ENCODE results near the gene CEP72.

Gene CEP72

GRCh38 chr5:569868-570361 lies 42.2 kb upstream of the CEP72 start:
- no CpG with 5 or more reads among the region's 21 CpGs for WGBS, 2 donors (ENCODE audit: extremely low coverage in 2 of 2, insufficient read length in 2 of 2, insufficient replicate concordance in 1 of 2)

GRCh38 chr5:570446-570845 lies 41.7 kb upstream of the CEP72 start:
- peaks cover 0 to 55% (median 12%) of the 10 kb centered on the region in 3 experiments for H3K27me3 ChIP-seq (ENCODE audit: control insufficient read depth in 3 of 3, insufficient read depth in 3 of 3, low read depth in 1 of 3, low read length in 3 of 3)
- no CpG with 5 or more reads among the region's 17 CpGs for WGBS, 2 donors (ENCODE audit: extremely low coverage in 2 of 2, insufficient read length in 2 of 2, insufficient replicate concordance in 1 of 2)
- no peaks in the 10 kb centered on the region for H3K36me3 ChIP-seq (replicated peaks in 1 of 2; ENCODE audit: control insufficient read depth in 2 of 2, insufficient read depth in 2 of 2, low read length in 2 of 2)
- no peak overlapping the region for H2BK120ac ChIP-seq (ENCODE audit: low read depth, low read length)
- no peak overlapping the region for H3K4me3 ChIP-seq (ENCODE audit: low read length in 2 of 2)
- H3K23ac ChIP-seq (ENCODE audit: low read depth, low read length, poor library complexity), result no peak overlapping the region
- no peaks in the 10 kb centered on the region for H3K4me1 ChIP-seq (ENCODE audit: control insufficient read depth in 2 of 2, insufficient read depth in 1 of 2, low read depth in 1 of 2, low read length in 2 of 2)
- no peak overlapping the region for H2BK5ac ChIP-seq (ENCODE audit: low read length)
- H2AFZ ChIP-seq (ENCODE audit: low read length), result no peak overlapping the region
- H3K9ac ChIP-seq (ENCODE audit: low read depth, low read length, poor library complexity), result no peak overlapping the region
- DNase-seq (ENCODE audit: low spot score), result no peak
- no peak overlapping the region for H4K8ac ChIP-seq (ENCODE audit: low read depth, low read length)
- H3K9me3 ChIP-seq (replicated peaks in 1 of 2; ENCODE audit: control insufficient read depth in 2 of 2, insufficient read depth in 1 of 2, low read depth in 1 of 2, low read length in 2 of 2), result peaks cover 8 to 13% of the 10 kb centered on the region in 2 donors
- peak overlapping the region; percentile 56 for H3K14ac ChIP-seq (ENCODE audit: low read length)
- no peak overlapping the region for H3K4ac ChIP-seq (ENCODE audit: low read length)
- no peak overlapping the region for H4K91ac ChIP-seq (ENCODE audit: low read depth, low read length, poor library complexity)
- H3K79me1 ChIP-seq (ENCODE audit: low read depth, low read length), result peaks cover 2% of the 10 kb centered on the region
- no peak overlapping the region for H3K18ac ChIP-seq (ENCODE audit: low read length)
- no peak overlapping the region for H3K27ac ChIP-seq (replicated peaks; ENCODE audit: low read length)
- H2BK15ac ChIP-seq (ENCODE audit: low read length), result no peak overlapping the region
- H2AK5ac ChIP-seq (ENCODE audit: low read depth, low read length), result no peak overlapping the region
- no peak overlapping the region for H3K4me2 ChIP-seq (ENCODE audit: insufficient read depth, low read length, poor library complexity, severe bottlenecking)
- no peak overlapping the region for H2BK12ac ChIP-seq (ENCODE audit: low read length)

More at GRCh38 chr5:569868-570361, 42.2 kb upstream of the CEP72 start:
- no peak overlapping the region for H3K27ac ChIP-seq (replicated peaks; ENCODE audit: low read length)
- H2AFZ ChIP-seq (ENCODE audit: low read length), result no peak overlapping the region
- H4K91ac ChIP-seq (ENCODE audit: low read depth, low read length, poor library complexity), result no peak overlapping the region
- no peak overlapping the region for H3K4ac ChIP-seq (ENCODE audit: low read length)
- H3K9me3 ChIP-seq (replicated peaks in 1 of 2; ENCODE audit: control insufficient read depth in 2 of 2, insufficient read depth in 1 of 2, low read depth in 1 of 2, low read length in 2 of 2), result peaks cover 7 to 13% of the 10 kb centered on the region in 2 donors
- no peak overlapping the region for H4K8ac ChIP-seq (ENCODE audit: low read depth, low read length)
- H3K9ac ChIP-seq (ENCODE audit: low read depth, low read length, poor library complexity), result no peak overlapping the region
- no peak overlapping the region for H2BK12ac ChIP-seq (ENCODE audit: low read length)
- no peaks in the 10 kb centered on the region for H3K36me3 ChIP-seq (replicated peaks in 1 of 2; ENCODE audit: control insufficient read depth in 2 of 2, insufficient read depth in 2 of 2, low read length in 2 of 2)
- peak overlapping the region; percentile 93 for H3K23ac ChIP-seq (ENCODE audit: low read depth, low read length, poor library complexity)
- no peak overlapping the region for H3K4me2 ChIP-seq (ENCODE audit: insufficient read depth, low read length, poor library complexity, severe bottlenecking)
- H3K27me3 ChIP-seq (ENCODE audit: control insufficient read depth in 3 of 3, insufficient read depth in 3 of 3, low read depth in 1 of 3, low read length in 3 of 3), result peaks cover 0 to 55% (median 12%) of the 10 kb centered on the region in 3 experiments
- no peak overlapping the region for H3K18ac ChIP-seq (ENCODE audit: low read length)
- peak overlapping the region; percentile 5 for H2AK5ac ChIP-seq (ENCODE audit: low read depth, low read length)
- H3K14ac ChIP-seq (ENCODE audit: low read length), result no peak overlapping the region
- DNase-seq (ENCODE audit: low spot score), result no peak
- H3K79me1 ChIP-seq (ENCODE audit: low read depth, low read length), result peaks cover 2% of the 10 kb centered on the region
- H2BK5ac ChIP-seq (ENCODE audit: low read length), result no peak overlapping the region
- no peak overlapping the region for H3K4me3 ChIP-seq (ENCODE audit: low read length in 2 of 2)
- H2BK120ac ChIP-seq (ENCODE audit: low read depth, low read length), result no peak overlapping the region
- peak overlapping the region; percentile 67 for H2BK15ac ChIP-seq (ENCODE audit: low read length)
- no peaks in the 10 kb centered on the region for H3K4me1 ChIP-seq (ENCODE audit: control insufficient read depth in 2 of 2, insufficient read depth in 1 of 2, low read depth in 1 of 2, low read length in 2 of 2)

GRCh38 chr5:570886-571285 lies 41.3 kb upstream of the CEP72 start:
- Histone ChIP-seq H3K9me3 (replicated peaks in 1 of 2; ENCODE audit: control insufficient read depth in 2 of 2, insufficient read depth in 1 of 2, low read depth in 1 of 2, low read length in 2 of 2) (peaks cover 10 to 12% of the 10 kb centered on the region in 2 donors), H2BK120ac (ENCODE audit: low read depth, low read length) (no peak overlapping the region), H2BK5ac (ENCODE audit: low read length) (no peak overlapping the region), H3K9ac (ENCODE audit: low read depth, low read length, poor library complexity) (peak overlapping the region; percentile 44), H3K27me3 (ENCODE audit: control insufficient read depth in 3 of 3, insufficient read depth in 3 of 3, low read depth in 1 of 3, low read length in 3 of 3) (peaks cover 0 to 53% (median 8%) of the 10 kb centered on the region in 3 experiments), H2BK15ac (ENCODE audit: low read length) (no peak overlapping the region), H3K36me3 (replicated peaks in 1 of 2; ENCODE audit: control insufficient read depth in 2 of 2, insufficient read depth in 2 of 2, low read length in 2 of 2) (no peaks in the 10 kb centered on the region), H2BK12ac (ENCODE audit: low read length) (peak overlapping the region; percentile 41), H3K4ac (ENCODE audit: low read length) (no peak overlapping the region), H3K18ac (ENCODE audit: low read length) (peak overlapping the region; percentile 28), H3K23ac (ENCODE audit: low read depth, low read length, poor library complexity) (peak overlapping the region; percentile 43), H2AK5ac (ENCODE audit: low read depth, low read length) (peak overlapping the region; percentile 81), H3K4me1 (ENCODE audit: control insufficient read depth in 2 of 2, insufficient read depth in 1 of 2, low read depth in 1 of 2, low read length in 2 of 2) (no peaks in the 10 kb centered on the region), H3K27ac (replicated peaks; ENCODE audit: low read length) (no peak overlapping the region), H3K14ac (ENCODE audit: low read length) (peak overlapping the region; percentile 56), H3K79me1 (ENCODE audit: low read depth, low read length) (peaks cover 2% of the 10 kb centered on the region), H4K8ac (ENCODE audit: low read depth, low read length) (no peak overlapping the region), H3K4me3 (ENCODE audit: low read length in 2 of 2) (no peak overlapping the region), H3K4me2 (ENCODE audit: insufficient read depth, low read length, poor library complexity, severe bottlenecking) (no peak overlapping the region), H2AFZ (ENCODE audit: low read length) (no peak overlapping the region), H4K91ac (ENCODE audit: low read depth, low read length, poor library complexity) (no peak overlapping the region)
- no CpG with 5 or more reads among the region's 8 CpGs for WGBS, 2 donors (ENCODE audit: extremely low coverage in 2 of 2, insufficient read length in 2 of 2, insufficient replicate concordance in 1 of 2)
- no peak for DNase-seq (ENCODE audit: low spot score)

- no peak for DNase-seq (ENCODE audit: low spot score)
Observed at GRCh38 chr5:571791-572190, 40.3 kb upstream of the CEP72 start.

More at GRCh38 chr5:571791-572190, 40.3 kb upstream of the CEP72 start:
- H3K79me1 ChIP-seq (ENCODE audit: low read depth, low read length), result peaks cover 2% of the 10 kb centered on the region
- H3K23ac ChIP-seq (ENCODE audit: low read depth, low read length, poor library complexity), result no peak overlapping the region
- H3K9me3 ChIP-seq (replicated peaks in 1 of 2; ENCODE audit: control insufficient read depth in 2 of 2, insufficient read depth in 1 of 2, low read depth in 1 of 2, low read length in 2 of 2), result peaks cover 3 to 11% of the 10 kb centered on the region in 2 donors
- no peak overlapping the region for H3K4me3 ChIP-seq (ENCODE audit: low read length in 2 of 2)
- H2AK5ac ChIP-seq (ENCODE audit: low read depth, low read length), result peak overlapping the region; percentile 75
- H2BK15ac ChIP-seq (ENCODE audit: low read length), result no peak overlapping the region
- no peak overlapping the region for H3K4me2 ChIP-seq (ENCODE audit: insufficient read depth, low read length, poor library complexity, severe bottlenecking)
- no peaks in the 10 kb centered on the region for H3K36me3 ChIP-seq (replicated peaks in 1 of 2; ENCODE audit: control insufficient read depth in 2 of 2, insufficient read depth in 2 of 2, low read length in 2 of 2)
- H3K9ac ChIP-seq (ENCODE audit: low read depth, low read length, poor library complexity), result no peak overlapping the region
- H3K14ac ChIP-seq (ENCODE audit: low read length), result peak overlapping the region; percentile 8
- H3K4me1 ChIP-seq (ENCODE audit: control insufficient read depth in 2 of 2, insufficient read depth in 1 of 2, low read depth in 1 of 2, low read length in 2 of 2), result no peaks in the 10 kb centered on the region
- peaks cover 0 to 44% (median 6%) of the 10 kb centered on the region in 3 experiments for H3K27me3 ChIP-seq (ENCODE audit: control insufficient read depth in 3 of 3, insufficient read depth in 3 of 3, low read depth in 1 of 3, low read length in 3 of 3)
- H2AFZ ChIP-seq (ENCODE audit: low read length), result no peak overlapping the region
- H2BK5ac ChIP-seq (ENCODE audit: low read length), result no peak overlapping the region
- H2BK12ac ChIP-seq (ENCODE audit: low read length), result no peak overlapping the region
- no peak overlapping the region for H4K91ac ChIP-seq (ENCODE audit: low read depth, low read length, poor library complexity)
- no peak overlapping the region for H2BK120ac ChIP-seq (ENCODE audit: low read depth, low read length)
- H3K18ac ChIP-seq (ENCODE audit: low read length), result peak overlapping the region; percentile 57
- no peak overlapping the region for H3K27ac ChIP-seq (replicated peaks; ENCODE audit: low read length)
- H3K4ac ChIP-seq (ENCODE audit: low read length), result no peak overlapping the region
- no CpG with 5 or more reads among the region's 13 CpGs for WGBS, 2 donors (ENCODE audit: extremely low coverage in 2 of 2, insufficient read length in 2 of 2, insufficient replicate concordance in 1 of 2)
- H4K8ac ChIP-seq (ENCODE audit: low read depth, low read length), result no peak overlapping the region
